GM03348 (cell line): ENCODE results near the gene UBE2E2.

Experiments used
- DNase-seq: peaks from one replicate; pipeline ENCODE4 v3.0.0; 2012; ENCODE audit warnings: low spot score

The UBE2E2 gene

GRCh38 chr3:23440416-23441294 lies 237.5 kb downstream of the UBE2E2 start:
- no peak for DNase-seq

DNA sequence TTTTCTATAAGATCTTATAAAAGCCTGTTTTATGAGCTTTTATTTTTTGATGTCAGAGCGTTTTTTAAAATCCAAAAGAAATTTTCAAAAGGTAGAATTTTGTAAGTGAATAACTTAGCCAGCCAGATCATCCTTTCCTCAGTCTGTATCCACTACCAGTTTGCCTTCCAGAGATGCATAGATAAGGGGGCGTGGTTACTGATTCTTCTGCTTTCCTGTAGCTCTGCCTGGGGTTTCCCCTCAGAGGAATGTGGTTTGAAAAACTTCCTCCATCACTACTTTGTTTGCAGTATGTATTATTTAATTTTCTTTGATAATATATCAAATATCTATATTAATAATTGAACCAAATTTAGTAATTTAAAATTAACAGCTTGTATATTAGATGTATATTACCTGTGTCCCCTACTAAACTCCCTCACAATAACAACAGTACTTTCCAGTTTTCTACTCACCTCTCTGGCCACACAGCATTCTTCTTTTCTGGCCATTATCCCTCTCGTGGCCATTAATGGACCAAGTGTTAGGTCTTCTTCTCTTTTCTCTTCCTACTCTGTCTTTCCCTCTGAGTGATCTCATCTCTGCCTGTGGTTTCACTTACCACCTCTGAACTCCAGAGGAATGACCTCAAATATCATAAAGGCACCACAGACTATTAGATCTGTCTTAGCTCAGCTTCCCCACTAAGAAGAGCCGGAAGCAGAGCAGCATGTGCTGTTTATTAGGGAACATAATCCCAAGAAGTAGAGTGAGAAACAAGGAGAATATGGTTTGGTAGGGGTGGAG lies 239.7 kb downstream of the UBE2E2 start:
- no peak for DNase-seq

GRCh38 chr3:23444386-23444785 lies 241.3 kb downstream of the UBE2E2 start:
- DNase-seq = no peak

DNA sequence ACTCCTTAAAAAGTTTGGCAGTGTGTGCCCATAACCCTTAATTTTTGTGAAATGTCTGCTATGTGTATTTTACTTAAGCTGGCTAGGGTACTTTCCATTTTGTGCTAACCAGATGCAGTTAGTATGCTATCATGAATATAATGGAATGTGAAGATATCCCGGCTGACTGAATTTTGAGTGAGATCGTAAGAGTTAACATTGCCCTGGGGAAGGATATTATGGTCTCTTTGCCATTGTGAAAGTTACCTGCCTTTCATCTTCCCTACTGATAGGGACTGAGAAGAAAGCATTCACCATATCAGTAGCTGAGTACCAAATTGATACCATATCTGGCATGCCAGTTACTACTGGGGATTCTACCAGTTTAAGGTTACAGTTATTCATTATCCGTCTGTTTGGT lies 243.2 kb downstream of the UBE2E2 start:
- DNase-seq = no peak

- no peak for DNase-seq
These were observed 245.9 kb downstream of the UBE2E2 start for GRCh38 chr3:23448998-23449537.

DNA sequence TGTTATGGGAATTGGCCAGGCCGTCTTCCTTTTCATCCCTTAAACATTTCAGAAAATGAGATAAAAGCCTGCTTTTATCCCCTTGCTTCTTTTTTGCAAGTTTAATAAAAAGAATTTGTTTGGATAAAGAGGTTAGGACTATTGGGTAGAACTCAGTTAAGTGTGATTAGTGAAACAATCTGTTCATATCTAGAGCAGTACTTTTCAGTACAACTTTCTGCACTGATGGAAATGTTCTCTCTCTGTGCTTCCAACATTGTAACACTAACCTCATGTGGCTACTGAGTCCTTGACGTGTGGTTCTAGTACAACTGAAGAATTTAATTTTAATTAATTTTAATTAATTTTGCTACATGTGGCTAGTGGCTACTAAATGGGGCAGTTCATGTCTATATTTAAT lies 246.9 kb downstream of the UBE2E2 start:
- no peak for DNase-seq

GRCh38 chr3:23450806-23451205 lies 247.7 kb downstream of the UBE2E2 start:
- DNase-seq = no peak

DNA sequence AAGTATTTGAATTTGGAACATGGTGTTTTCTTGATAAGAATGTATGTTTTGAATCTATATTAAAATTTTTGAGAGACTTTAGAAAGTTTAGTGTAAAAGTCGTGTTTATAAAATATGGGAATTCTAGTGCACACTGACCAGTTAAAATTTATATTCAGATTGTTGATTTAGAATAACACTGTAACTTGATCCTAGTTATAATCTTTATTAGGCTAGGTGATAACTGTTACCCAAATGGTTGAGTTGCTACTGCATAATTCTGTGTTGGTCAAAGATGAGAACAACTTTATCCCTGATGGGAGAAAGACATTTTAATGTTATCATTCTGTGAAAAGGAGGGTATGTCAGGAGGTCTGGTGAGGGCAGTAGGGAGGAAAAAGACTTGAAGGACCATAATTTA lies 249.3 kb downstream of the UBE2E2 start:
- DNase-seq = no peak

DNA sequence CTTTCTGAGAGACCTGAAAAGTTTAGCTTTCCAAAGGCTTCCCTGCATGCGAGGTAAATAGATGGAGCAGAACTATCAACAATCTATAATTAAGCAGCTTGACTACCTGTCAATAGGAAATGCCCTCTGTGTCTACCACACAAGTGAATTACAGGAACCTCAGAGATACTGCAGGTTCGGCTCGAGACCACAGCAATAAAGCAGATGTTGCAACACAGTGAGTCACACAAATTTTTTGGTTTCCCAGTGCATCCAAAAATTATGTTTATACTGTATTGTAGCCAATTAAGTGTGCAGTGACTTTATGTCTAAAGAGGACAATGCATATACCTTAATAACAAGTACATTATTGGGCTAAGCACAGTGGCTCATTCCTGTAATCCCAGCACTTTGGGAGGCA lies 252.0 kb downstream of the UBE2E2 start:
- peak; percentile 57 for DNase-seq

DNA sequence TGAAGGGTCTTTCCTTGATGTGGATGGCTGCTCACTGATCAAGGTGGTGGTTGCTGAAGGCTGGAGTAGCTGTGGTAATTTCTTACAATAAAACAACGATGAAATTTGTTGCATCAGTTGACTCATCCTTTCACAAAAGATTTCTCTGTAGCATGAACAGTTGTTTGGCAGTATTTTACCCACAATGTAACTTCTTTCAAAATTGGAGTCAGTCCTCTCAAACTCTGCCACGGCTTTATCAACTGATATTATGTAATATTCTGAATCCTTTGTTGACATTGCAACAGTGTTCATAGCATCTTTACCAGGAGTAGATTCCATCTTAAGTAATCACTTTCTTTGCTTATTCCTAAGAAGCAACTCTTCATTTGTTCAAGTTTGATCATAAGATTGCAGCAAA lies 252.6 kb downstream of the UBE2E2 start:
- peak; percentile 46 for DNase-seq

DNA sequence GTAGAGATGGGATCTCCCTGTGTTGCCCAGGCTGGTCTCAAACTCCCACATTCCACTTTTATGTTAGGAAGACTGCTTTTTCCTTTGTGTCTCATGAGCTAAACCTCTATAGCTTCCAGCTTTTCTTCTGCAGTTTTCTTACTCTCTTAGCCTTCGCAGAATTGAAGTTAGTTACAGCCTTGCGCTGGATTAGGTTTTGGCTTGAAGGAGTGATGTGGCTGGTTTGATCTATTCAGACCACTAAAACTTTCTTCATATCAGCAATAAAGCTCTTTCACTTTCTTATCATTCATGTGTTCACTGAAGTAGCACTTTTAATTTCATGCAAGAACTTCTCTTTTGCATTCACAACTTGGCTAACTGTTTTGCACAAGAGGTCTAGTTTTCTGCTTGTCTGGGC lies 254.6 kb downstream of the UBE2E2 start:
- DNase-seq = no peak

DNA sequence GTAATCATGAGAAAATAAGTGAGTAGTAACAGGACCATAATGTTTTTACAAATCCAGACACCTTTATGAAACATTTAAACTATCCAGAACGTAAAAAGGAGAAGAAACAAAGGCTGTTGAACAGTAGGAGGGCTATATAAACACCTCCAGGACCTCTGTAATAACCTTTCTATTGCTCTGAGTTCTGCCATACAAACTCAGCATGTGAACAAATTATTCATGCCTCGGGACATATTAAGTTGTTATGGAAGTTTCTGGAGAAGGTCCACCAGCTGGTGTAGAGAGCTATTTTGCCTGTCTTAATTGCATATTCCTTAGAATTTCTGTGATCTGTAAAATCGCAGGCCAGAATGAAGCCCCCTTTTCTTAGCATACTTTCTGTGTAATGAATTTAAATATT lies 256.3 kb downstream of the UBE2E2 start:
- DNase-seq = no peak

GRCh38 chr3:23459889-23460546 lies 256.9 kb downstream of the UBE2E2 start:
- no peak for DNase-seq

DNA sequence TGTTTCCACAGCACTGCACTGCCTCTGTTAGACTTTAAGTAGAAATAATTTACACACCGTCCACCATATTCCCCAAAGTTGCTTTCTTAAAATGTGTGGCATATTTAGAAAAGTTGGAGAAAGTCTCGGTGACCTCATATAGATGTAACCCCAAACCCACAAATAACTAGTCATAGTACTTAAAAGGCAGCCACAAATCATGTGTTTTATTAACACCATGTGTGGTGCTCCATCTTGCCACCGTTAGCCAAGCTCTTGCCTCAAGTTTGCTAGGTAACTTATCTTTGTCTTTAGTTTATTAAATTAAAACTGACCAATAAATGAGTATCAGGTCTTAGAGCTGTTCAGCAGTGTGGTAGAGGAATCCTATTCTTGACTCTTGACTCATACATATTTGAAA lies 257.9 kb downstream of the UBE2E2 start:
- peak; percentile 19 for DNase-seq

DNA sequence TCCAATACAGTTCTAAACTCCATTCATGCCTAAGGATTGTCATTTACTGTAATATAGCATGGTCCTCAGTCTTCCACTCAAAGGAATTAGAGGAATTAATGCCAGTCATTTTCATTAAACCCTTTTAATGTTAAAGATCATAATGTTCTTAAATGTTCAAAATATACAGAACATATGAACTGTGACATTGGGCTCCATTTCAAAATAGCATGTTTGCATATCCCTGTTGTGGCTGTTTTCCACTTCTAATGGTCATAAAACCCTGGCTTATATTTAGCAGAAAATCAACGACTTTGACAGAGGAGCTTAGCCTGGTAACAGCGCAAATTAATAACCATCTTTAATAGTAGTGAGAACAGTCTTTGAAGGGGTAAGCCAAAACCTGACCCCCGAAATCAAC lies 260.7 kb downstream of the UBE2E2 start:
- DNase-seq = no peak

GRCh38 chr3:23465569-23465968 lies 262.4 kb downstream of the UBE2E2 start:
- DNase-seq = no peak

DNA sequence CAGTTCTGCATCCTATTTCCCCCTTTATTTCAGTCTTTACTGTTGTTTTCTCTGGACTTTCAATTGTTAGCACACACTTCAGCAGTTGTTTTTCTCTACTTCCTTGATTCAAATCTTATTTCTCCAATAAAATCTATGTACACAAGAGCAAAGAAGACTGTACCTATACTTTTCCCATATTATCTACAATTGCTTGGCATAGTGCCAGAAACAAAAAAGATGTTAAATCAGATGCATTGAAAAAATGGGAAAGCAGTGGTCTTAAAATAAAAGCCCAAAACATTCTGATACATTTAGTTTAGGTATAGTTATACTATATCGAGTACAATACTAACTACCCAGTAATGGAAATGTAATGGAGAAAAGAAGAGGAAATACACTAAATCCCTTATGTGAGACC lies 265.1 kb downstream of the UBE2E2 start:
- DNase-seq = no peak

- no peak for DNase-seq
These were observed 271.6 kb downstream of the UBE2E2 start for GRCh38 chr3:23474580-23475357.

DNA sequence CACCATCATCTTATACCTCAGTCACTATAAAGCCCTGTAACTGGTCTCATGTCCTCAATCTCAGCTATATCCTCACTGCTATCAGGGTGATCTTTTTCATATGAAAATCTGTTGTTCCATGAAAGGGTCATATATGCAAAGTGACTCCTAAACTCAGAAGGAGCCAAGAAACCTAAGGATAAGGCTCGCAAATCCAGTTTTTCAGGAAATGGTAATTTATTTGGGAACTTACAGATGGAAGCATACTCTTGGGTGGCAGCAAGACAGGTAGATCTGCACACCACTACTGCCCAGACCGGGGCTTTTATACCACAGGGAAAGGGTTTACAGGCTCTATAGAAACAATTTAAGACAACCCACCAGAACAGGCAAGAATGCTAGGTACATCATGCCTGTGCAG lies 272.3 kb downstream of the UBE2E2 start:
- no peak for DNase-seq

DNA sequence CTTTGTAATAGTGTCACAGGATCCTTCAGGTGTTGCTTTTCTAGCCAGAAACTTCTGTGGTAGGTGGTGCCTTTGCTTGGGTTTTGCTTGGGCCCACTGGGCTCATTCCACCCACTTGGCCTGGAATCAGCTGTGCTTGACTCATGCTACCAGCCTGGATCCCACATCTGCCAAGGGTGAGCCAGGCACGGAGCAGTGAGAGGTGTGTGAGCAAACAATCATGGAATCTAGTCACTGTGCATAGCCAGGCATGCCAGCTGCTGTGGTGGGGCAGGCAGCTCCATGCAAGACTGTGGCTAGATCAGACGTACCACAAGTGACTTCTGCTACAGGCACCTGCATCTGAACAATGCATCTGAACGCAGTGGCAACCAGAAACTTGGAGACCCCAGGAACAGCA lies 275.9 kb downstream of the UBE2E2 start:
- no peak for DNase-seq

DNA sequence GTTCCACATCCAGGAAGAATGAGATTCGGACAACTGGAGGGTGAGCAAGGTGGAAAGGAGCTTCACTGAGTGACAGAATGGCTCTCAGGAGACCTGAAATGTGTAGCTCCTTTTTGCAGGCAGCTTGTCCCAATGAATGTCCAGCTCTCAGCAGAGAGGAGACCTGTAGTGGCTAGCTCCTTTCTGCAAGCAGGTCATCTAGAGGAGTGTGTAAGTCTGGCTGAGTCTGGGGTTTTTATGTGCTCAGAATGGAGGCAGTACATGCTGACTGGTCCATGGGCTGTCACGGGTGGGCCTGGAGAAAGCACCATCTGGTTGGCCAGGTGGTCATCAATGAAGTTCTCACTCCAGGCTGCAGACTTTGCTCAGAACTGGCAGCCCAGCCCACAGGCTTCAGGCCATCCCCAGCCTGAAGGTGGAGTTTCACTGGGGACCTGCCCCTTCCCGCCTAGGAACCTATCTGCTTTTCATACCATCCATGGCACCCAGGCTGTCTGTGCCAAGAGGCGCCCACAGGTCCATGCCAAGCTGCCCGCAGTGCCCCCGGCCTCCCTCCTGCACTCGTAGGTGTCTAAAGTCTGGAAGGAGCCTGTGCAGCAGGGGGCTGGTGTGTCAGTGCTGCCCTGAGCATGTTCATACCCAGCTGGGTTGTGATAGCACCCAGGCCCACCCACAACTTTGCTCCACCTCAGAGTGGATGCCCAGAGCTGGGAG lies 276.6 kb downstream of the UBE2E2 start:
- DNase-seq = no peak
